ENCODE measurements around the gene IRX6. TPM values are rescaled to one million over a fixed set of nuclear protein-coding genes. Genes with fewer than 3 reads are reported as not detected.

IRX6 gene
- total RNA-seq, 1 donor from 2014 or later, result 3.5 TPM

DNA sequence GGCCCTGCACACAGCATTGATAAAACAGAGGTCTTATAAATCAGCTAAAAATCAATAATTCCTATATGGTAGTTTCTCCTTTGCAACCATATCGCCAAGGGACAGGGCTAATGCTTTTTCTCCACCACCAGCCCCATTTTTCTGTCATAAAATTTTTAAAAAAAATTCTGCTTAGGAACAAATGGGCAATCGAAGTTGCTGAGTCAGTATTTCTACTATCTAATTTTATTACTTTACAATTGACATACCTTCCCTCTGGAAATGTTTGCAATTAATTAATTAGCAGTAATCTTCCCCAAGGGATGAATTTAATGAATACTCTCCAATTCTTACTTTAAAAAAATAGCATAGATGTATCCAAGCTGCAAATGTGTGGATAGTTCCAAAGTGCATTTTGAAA, 1.7 kb upstream of the IRX6 start:
- TF ChIP-seq, protein P1, sequence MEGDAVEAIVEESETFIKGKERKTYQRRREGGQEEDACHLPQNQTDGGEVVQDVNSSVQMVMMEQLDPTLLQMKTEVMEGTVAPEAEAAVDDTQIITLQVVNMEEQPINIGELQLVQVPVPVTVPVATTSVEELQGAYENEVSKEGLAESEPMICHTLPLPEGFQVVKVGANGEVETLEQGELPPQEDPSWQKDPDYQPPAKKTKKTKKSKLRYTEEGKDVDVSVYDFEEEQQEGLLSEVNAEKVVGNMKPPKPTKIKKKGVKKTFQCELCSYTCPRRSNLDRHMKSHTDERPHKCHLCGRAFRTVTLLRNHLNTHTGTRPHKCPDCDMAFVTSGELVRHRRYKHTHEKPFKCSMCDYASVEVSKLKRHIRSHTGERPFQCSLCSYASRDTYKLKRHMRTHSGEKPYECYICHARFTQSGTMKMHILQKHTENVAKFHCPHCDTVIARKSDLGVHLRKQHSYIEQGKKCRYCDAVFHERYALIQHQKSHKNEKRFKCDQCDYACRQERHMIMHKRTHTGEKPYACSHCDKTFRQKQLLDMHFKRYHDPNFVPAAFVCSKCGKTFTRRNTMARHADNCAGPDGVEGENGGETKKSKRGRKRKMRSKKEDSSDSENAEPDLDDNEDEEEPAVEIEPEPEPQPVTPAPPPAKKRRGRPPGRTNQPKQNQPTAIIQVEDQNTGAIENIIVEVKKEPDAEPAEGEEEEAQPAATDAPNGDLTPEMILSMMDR (IDR thresholded peaks at IDR 0.05), result no peak
- H3K27me3 ChIP-seq (ENCODE audit: low read depth), result peaks cover 46% of the 10 kb centered on the region

DNA sequence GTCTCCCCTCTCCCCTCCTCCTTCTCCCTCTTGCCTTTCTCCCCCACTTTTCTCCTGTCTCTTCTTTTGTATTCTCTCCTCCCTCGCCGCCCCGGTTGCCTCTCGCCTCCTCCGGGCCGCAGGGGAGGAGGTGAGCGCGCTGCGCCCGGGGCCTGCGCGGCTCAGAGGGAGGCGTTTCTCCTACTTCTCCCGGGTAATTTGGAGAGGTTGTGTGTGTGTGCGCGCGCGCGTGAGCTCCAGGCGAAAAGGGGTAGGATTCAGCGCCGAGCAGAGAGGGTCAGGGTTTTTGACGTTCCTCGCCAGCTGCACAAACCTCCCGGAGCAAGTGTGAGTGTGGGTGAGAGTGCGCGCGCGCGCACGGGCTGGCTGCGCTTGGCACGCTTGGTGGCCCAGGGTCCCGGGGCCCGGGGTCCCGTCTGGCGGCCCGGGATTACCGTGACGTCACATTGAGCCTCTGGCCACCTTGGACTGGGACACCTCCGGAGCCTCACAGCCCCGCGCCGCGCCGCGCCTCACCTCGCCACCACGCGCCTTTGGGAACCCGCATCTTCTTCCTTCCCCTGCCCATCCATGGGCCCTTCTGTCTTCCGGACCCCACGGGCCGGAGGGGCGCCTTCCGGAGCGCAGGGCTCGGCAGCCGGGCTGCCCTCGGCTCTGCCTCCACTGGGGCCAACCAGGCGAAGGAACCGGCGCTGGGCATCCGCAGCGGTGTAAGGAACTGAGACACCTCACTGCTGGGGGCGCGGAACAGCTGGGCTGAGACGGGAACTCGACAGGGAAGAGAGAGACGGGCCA, 479 bp downstream of the IRX6 start:
- Histone ChIP-seq H3K4me3 (peak overlapping the region; percentile 42), H3K27ac (no peak overlapping the region), H3K4me1 (peaks cover 17% of the 10 kb centered on the region), H3K27me3 (ENCODE audit: low read depth) (peaks cover 67% of the 10 kb centered on the region), H3K36me3 (no peaks in the 10 kb centered on the region), H3K9me3 (no peaks in the 10 kb centered on the region)
- TF ChIP-seq, protein P1 (IDR thresholded peaks at IDR 0.05), result no peak
- DNase-seq (no peak), ATAC-seq (peak; percentile 41 to 49)
- intact Hi-C loops (cut with DNase I), result no loop called here

More for the DNA sequence above, 1.7 kb upstream of the IRX6 start:
- no peaks in the 10 kb centered on the region for H3K9me3 ChIP-seq
- DNase-seq, result no peak
- H3K36me3 ChIP-seq, result no peaks in the 10 kb centered on the region
- no peak overlapping the region for H3K27ac ChIP-seq
- H3K4me3 ChIP-seq, result no peak overlapping the region
- H3K4me1 ChIP-seq, result peaks cover 17% of the 10 kb centered on the region
- intact Hi-C loops (cut with DNase I), result no loop called here
- ATAC-seq, result no peak

DNA sequence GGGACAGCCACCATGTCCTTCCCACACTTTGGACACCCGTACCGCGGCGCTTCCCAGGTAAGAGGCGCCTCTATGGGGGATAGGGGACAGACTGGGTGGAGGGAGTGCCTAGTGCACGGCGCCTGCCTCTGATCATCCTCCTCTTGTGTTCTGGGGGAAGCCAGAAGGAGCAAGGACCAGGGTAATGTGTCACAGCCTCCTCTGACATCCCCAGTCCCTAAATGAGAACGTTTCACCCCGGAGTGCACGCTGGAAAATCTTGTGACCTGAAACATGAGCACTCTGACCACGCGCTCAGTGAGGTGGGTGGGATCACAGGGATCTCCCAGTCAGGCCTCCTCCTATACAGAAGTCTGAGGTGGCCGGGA, 1.1 kb downstream of the IRX6 start:
- ATAC-seq (peak; percentile 5 to 25), DNase-seq (no peak)
- Histone ChIP-seq H3K4me3 (peak overlapping the region; percentile 42), H3K27me3 (ENCODE audit: low read depth) (peaks cover 73% of the 10 kb centered on the region), H3K36me3 (no peaks in the 10 kb centered on the region), H3K9me3 (no peaks in the 10 kb centered on the region), H3K4me1 (peaks cover 17% of the 10 kb centered on the region), H3K27ac (no peak overlapping the region)
- TF ChIP-seq, protein P1 (IDR thresholded peaks at IDR 0.05), result no peak
- intact Hi-C loops (cut with DNase I), result no loop called here

DNA sequence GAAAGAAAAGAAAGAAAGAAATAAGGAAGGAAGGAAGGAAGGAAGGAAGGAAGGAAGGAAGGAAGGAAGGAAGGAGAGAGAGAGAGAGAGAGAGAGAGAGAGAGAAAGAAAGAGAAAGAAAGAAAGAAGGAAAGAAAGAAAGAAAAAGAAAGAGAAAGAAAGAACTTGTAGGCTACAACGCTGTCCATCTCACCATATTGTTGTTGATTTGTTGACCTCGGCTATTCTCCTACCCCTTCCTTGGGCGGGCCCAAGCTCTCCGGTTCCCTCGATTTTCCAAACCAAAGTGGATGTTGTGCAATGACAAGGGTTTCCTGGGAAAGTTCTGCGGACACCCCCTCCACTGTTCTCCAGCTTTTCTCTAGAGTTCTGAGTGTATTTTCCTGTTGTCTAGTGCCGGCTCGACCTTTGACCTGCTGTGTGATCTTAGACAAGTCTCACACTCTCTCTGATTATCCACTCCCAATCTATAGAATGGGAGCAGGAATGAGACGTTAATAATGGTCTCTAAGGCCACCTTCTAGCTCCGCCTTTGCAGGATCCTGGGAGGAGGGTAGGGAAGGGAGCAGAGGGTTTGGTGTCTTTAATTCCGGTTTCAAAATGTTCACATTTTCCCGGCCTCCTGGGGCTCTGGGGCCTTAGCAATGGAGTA, 1.6 kb downstream of the IRX6 start:
- ATAC-seq (no peak), DNase-seq (no peak)
- Histone ChIP-seq H3K27me3 (ENCODE audit: low read depth) (peaks cover 78% of the 10 kb centered on the region), H3K9me3 (no peaks in the 10 kb centered on the region), H3K4me3 (peak overlapping the region; percentile 3), H3K27ac (no peak overlapping the region), H3K36me3 (no peaks in the 10 kb centered on the region), H3K4me1 (peaks cover 17% of the 10 kb centered on the region)
- intact Hi-C loops (cut with DNase I), result no loop called here
- TF ChIP-seq, protein P1 (IDR thresholded peaks at IDR 0.05), result no peak

DNA sequence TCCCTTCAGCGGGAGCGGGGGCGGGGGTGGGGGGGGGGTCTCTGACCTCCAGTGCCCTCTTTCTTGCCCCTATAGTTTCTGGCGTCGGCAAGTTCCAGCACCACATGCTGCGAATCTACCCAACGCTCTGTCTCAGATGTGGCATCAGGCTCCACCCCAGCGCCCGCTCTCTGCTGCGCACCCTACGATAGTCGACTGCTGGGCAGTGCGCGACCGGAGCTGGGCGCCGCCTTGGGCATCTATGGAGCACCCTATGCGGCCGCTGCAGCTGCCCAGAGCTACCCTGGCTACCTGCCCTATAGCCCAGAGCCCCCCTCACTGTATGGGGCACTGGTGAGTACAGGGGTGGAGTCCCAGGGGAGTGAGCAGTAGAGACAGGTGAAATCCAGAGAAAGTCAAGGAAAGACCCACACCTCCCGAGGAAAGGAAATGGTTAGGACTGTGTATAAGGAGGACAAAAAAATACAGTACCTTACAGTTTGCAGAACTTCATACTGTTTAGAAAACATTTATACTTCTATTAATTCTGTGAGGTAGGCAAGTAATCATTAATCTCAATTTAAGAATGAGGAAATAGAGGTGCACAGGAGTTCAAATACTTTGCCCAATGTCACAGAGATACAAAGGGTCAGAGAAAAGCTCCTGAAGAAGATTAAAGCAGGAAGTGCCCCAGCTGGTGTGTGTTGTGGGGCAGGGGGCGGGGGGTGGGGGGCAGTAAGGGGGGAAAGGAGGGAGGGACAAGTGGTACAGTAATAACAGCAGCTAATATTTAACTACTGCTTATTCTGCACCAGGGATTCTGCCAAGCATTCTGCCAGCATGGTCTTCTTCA, 2.5 kb downstream of the IRX6 start:
- DNase-seq (no peak), ATAC-seq (peak in 1 of 2 donors; percentile 20)
- intact Hi-C loops (cut with DNase I), result no loop called here

More for the DNA sequence above, 2.5 kb downstream of the IRX6 start:
- Histone ChIP-seq H3K27me3 (ENCODE audit: low read depth) (peaks cover 83% of the 10 kb centered on the region), H3K4me3 (no peak overlapping the region), H3K27ac (no peak overlapping the region), H3K9me3 (no peaks in the 10 kb centered on the region), H3K36me3 (no peaks in the 10 kb centered on the region), H3K4me1 (peaks cover 21% of the 10 kb centered on the region)
- TF ChIP-seq, protein P1 (IDR thresholded peaks at IDR 0.05), result no peak

All from lower lobe of right lung (tissue), 2 donors.